ENCODE measurements around the gene PGRMC2.

Gene PGRMC2, protein sequence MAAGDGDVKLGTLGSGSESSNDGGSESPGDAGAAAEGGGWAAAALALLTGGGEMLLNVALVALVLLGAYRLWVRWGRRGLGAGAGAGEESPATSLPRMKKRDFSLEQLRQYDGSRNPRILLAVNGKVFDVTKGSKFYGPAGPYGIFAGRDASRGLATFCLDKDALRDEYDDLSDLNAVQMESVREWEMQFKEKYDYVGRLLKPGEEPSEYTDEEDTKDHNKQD

DNA sequence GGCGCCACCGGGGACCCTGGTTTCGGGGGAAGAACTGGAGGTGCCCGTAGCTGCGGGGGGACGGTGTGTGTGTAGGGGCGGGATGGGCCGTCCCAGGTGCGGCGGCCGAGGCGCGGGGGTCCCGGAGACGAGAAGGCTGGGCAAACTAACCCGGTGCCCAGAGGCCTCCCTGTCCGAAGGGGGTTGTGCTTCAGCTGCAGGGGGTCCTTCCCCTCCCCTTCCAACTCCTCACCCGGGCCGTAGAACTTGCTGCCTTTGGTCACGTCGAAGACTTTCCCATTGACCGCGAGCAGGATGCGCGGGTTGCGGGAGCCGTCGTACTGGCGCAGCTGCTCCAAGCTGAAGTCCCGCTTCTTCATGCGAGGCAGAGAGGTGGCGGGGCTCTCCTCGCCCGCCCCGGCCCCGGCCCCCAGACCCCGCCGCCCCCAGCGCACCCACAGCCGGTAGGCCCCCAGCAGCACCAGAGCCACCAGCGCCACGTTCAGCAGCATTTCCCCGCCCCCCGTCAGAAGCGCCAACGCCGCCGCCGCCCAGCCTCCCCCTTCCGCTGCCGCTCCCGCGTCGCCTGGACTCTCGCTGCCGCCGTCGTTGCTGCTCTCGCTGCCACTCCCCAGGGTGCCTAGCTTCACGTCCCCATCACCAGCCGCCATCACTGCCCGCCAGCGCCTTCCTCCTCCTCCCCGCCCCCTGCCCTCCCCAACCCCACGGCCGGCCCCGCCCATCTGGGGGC is at the start of gene PGRMC2:
Gene PGRMC2 (minus strand): TSS at position 673 of the 730 bp plus-strand sequence. CDS start 23 bp downstream, at position 650.
- no peak for DNase-seq (ENCODE audit: low read depth)

DNA sequence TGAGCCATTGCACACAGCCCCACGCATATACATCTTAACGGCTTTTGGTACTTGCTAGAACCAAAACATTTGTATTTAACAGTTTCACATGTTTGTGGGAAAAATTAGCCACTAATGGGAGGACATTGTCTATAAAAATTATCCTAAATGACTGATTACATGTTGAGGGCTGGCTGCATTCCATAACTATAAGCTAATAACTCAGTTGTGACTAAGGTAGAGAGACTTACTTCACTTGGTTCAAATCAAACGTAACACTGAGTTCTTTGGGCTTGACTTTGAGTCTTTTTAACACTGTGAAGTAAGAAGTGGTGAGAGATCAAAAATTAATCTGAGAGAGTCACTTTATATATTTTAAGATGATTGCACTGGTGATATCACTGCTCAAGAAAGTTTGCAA is 47.9 kb upstream of the PGRMC2 start:
- no peak for DNase-seq (ENCODE audit: low read depth)

DNA sequence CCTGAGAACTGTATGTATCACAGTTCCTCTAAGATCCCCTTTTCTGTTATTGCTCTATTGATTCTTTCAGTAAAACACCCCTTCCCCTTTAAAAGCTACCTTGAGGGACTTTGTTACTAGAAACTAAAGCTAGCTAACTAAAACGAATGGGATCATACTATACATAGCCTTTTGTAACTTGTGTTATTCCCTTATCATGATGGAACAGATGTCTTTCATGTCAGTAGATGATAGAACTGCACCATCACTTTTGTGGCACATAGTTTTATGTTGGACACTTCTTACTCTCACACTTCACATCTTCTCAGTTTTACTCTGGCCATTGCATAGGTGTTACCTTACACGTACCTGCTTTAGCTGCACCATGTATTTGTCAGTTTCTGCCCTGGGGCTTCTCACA is 46.6 kb upstream of the PGRMC2 start:
- DNase-seq (ENCODE audit: low read depth) = no peak

GRCh38 chr4:128333309-128334018 is 45.9 kb upstream of the PGRMC2 start:
- DNase-seq (ENCODE audit: low read depth) = no peak

- no peak for DNase-seq (ENCODE audit: low read depth)
Observed at GRCh38 chr4:128332081-128332480, 44.5 kb upstream of the PGRMC2 start.

- no peak for DNase-seq (ENCODE audit: low read depth)
Observed at GRCh38 chr4:128329638-128330037, 42.0 kb upstream of the PGRMC2 start.

- DNase-seq (ENCODE audit: low read depth) = no peak
Observed at GRCh38 chr4:128328106-128328505, 40.5 kb upstream of the PGRMC2 start.

GRCh38 chr4:128323401-128323800 is 35.8 kb upstream of the PGRMC2 start:
- DNase-seq (ENCODE audit: low read depth) = no peak

DNA sequence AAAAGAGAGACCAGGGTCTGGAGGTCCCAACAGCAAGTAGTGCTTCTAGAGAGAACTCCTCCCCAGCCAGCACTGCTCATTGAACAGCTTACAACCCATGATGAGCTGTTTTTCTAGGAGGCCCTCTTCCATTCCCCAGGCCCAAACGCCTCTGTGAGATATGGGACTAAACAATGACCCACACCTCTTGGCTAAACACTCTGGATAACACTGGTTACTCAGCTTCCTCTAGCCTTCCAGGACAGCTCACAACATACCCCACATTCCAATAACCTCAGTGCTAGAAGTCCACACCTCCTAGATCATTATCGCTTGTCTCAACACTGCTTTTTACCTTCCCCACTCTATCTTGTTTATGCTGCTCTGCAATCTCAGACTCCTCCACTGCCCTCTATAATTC is 35.4 kb upstream of the PGRMC2 start:
- no peak for DNase-seq (ENCODE audit: low read depth)

DNA sequence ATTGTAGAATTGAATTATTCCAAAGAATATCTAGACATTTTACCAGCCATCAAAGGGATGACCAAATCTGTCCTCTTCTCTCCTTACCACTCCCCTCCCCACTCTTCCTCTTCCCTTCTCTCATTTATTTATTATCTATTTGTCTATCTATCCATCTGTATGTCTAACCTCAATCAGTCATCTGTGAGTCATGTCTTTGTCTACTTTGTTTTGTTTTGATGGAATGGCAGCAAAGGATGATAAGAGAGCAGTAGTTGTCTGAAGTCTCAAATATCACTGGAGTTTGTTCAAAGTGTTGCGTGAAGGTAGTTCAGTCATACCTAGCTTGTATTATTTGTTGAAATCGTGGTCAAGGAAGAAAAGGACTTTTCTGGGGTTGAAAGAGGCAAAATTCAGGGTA is 34.7 kb upstream of the PGRMC2 start:
- DNase-seq (ENCODE audit: low read depth) = no peak

DNA sequence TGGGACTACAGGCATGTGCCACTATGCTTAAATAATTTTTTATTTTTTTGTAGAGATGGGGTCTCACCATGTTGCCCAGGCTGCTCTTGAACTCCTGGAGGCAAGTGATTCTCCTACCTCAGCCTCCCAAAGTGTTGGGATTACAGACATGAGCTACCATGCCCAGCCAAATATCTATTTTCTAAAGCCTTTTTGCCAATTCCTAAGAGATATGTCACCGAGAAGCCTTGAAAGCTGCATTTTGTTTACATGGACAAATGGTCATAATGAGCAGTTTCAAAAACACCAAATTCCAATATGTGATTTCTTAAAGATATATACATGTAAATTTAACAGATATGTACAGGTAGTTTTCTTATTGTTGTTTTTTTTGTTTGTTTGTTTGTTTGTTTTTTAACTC is 33.0 kb upstream of the PGRMC2 start:
- no peak for DNase-seq (ENCODE audit: low read depth)

- DNase-seq (ENCODE audit: low read depth) = no peak
Observed at GRCh38 chr4:128315756-128316520, 28.3 kb upstream of the PGRMC2 start.

GRCh38 chr4:128311659-128312403 is 24.2 kb upstream of the PGRMC2 start:
- no peak for DNase-seq (ENCODE audit: low read depth)

- no peak for DNase-seq (ENCODE audit: low read depth)
Observed at GRCh38 chr4:128310266-128310697, 22.7 kb upstream of the PGRMC2 start.

GRCh38 chr4:128309585-128309984 is 22.0 kb upstream of the PGRMC2 start:
- no peak for DNase-seq (ENCODE audit: low read depth)

- no peak for DNase-seq (ENCODE audit: low read depth)
Observed at GRCh38 chr4:128308986-128309385, 21.4 kb upstream of the PGRMC2 start.

DNA sequence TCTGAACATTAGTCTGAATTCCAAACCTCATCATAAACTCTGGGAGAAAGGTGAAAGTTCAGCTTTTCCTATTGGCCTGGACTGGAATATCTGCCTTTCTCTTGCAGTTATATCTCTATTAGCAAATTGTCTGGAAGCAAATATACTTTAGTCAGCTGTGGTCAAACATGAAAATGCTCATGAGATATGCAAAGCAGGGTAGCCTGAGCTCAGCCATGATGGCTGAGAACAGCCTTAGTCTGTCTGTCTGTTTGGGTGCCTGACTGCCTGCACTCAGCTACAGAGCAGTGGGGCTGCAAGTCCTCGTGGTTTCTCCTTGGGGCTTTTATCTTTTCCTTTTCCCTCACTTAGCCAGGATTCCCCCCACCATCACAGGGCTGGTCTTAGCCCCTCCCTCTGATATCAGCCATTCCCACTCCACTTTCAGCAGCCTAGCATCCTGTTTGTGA is 19.5 kb upstream of the PGRMC2 start:
- DNase-seq (ENCODE audit: low read depth) = no peak

DNA sequence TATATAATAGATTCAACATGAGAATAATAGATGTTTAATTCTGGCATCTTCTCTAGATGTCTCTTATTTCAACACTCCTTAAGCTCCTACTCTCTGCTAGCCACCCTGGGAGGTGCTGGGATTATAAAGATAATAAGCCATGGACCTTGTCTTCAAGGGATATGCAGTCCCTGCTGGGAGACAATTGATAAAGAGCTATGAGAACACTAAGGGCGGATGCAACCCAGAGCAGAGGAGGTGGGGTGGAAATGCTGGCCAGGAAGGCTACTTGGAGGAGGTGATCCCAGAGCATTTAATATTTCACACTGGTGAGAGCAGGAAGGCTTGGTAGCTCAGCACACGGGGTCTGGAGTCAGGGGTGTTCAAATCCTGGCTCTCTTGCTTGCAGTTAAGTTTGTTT is 18.3 kb upstream of the PGRMC2 start:
- no peak for DNase-seq (ENCODE audit: low read depth)

GRCh38 chr4:128303986-128304385 is 16.4 kb upstream of the PGRMC2 start:
- DNase-seq (ENCODE audit: low read depth) = no peak

- no peak for DNase-seq (ENCODE audit: low read depth)
Observed at GRCh38 chr4:128303405-128303785, 15.8 kb upstream of the PGRMC2 start.

GRCh38 chr4:128301979-128302378 is 14.4 kb upstream of the PGRMC2 start:
- no peak for DNase-seq (ENCODE audit: low read depth)

GRCh38 chr4:128299848-128300247 is 12.2 kb upstream of the PGRMC2 start:
- DNase-seq (ENCODE audit: low read depth) = no peak

Data from activated T-helper 9 cell treated with anti-CD3 and anti-CD28 coated beads, Interleukin-2, amount 50 U/mL, for 16 hours (primary cell).